ENCODE data around the gene CISH. TPM values are rescaled to one million over a fixed set of nuclear protein-coding genes. Genes with fewer than 3 reads are reported as not detected.
A peak's percentile ranks its signal among the peaks of the same experiment; 100 is the strongest.

The CISH gene
- polyA plus RNA-seq, 3 donors = 12.9 to 36.2 (median 16.2) TPM

DNA sequence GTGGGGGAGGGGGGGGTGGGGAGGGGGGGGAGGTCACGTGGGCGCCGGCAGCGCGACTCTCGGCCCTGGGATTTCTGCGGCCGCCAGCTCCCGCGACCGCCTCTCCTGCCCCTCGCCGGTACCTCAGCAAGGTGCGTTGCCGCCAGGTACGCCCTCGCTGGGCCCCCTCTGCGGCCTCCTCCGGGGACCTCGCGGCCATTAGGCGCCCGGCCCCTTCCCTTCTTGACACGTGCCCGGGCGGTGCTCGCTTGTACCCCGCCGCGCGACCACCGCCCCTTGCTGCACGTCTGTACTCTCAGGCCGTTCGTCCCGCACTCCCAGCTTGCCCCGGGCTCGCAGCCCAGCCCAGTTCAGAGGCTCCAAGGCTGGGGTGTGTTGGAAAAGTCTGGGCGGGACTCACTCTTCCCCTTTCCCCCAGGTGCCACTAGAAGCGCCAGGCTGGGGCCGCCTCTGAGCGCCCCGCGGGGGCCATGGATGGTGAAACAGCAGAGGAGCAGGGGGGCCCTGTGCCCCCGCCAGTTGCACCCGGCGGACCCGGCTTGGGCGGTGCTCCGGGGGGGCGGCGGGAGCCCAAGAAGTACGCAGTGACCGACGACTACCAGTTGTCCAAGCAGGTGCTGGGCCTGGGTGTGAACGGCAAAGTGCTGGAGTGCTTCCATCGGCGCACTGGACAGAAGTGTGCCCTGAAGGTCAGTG is 5.7 kb upstream of the CISH start, which contains the start of gene MAPKAPK3:
MAPKAPK3 (plus strand) TSS at position 56 of the 696 bp plus-strand sequence; CDS start at position 471, 415 bp downstream.
- H3K27ac ChIP-seq (ENCODE audit: low read depth, low read length) = peak within 1 kb of the TSS; percentile 22
- WGBS, 3 donors = 0 to 3% (median 2%) methylated on average over 37 to 57 of the region's 58 CpGs

- WGBS, 3 donors = 0 to 1% (median 0%) methylated on average over 13 to 22 of the region's 22 CpGs
Measured at GRCh38 chr3:50616770-50617095, 5.2 kb upstream of the CISH start.

GRCh38 chr3:50616003-50616769 is 4.6 kb upstream of the CISH start:
- 1% methylated on average over 24 of the region's 24 CpGs for WGBS, 3 donors
- H3K27ac ChIP-seq (ENCODE audit: low read depth, low read length) = no peak overlapping the region

More at GRCh38 chr3:50616770-50617095, 5.2 kb upstream of the CISH start:
- no peak overlapping the region for H3K27ac ChIP-seq (ENCODE audit: low read depth, low read length)

GRCh38 chr3:50615190-50615589 is 3.6 kb upstream of the CISH start:
- WGBS, 3 donors = 70 to 73% (median 71%) methylated on average over 1 of the region's 1 CpG
- H3K27ac ChIP-seq (ENCODE audit: low read depth, low read length) = no peak overlapping the region

- WGBS, 3 donors = 58 to 62% (median 60%) methylated on average over 6 of the region's 6 CpGs
- no peak overlapping the region for H3K27ac ChIP-seq (ENCODE audit: low read depth, low read length)
Measured at GRCh38 chr3:50612970-50613846, 1.6 kb upstream of the CISH start.

DNA sequence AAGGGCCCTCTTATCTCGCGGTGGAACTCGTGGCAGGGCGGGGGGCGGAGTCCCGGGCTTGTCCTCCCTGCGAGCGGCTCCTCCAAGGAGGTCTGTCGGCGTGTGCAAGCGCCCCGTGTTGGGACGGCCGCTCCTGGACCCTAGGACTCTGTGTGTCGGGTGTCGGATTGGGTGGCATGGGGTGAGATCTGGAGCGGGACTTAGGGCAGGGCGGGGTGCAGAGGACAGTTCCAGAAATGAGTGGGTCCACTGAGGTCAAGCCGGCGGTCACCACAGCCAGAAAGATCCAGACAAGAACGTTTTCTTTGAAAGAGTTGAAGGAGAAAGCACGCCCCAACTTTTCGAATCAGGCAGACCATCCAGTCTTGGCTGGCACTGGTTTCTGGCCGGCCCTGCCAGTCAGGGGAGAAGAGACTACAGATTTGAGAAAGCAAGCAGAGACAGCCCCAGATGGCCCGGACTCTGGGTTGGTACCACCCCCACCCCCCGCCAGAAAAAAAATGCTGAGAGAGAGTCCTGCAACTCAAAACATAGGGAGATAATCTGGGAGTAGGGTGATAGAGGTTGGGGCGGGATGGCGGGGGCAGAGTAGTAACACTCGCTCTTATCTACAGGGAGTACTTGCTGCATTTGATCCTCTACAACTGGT is 784 bp upstream of the CISH start:
- 2 to 7% (median 5%) methylated on average over 29 of the region's 29 CpGs for WGBS, 3 donors
- H3K27ac ChIP-seq (ENCODE audit: low read depth, low read length) = no peak overlapping the region

- 5 to 8% (median 6%) methylated on average over 10 of the region's 10 CpGs for WGBS, 3 donors
- no peak overlapping the region for H3K27ac ChIP-seq (ENCODE audit: low read depth, low read length)
Measured at GRCh38 chr3:50610992-50611463, 546 bp downstream of the CISH start.

DNA sequence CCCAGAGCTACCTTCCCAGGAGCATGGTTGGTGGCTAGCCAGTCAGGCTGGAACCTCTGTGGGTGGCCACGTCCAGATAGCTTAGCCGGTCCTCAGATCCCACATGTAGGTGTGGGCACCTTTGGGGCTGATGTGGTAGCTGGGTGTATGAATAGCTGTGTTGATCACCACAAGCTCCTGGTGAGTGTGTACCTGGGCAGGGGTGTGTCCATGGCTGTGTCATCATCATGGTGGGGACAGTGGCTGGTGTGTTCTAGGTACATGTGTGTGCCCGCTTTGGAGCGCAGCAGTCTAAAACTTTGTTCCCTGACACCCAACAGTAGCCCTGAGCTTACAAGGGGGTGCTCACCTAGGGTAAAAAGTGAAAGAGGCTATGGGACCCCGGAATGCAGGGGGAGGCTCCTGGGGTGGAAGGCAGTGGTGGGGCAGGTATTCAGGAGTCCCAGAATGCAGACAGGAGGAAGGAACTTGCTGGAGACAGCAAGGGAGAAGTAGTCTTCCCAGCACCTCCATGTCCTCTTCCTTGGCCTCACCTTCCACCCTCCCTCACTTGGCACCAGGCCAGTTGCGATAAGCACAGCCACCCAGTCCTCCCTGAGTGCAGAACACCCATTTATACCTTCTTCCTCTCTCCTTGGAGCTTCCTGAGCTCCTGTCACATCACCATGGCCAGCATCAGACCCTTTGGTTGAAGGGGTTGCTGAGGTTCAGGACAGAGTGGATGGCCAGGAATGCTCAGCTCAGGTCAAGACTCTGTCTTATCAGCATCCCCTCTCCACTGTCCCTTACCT is 1.2 kb downstream of the CISH start:
- WGBS, 3 donors = 46 to 69% (median 62%) methylated on average over 6 of the region's 6 CpGs
- H3K27ac ChIP-seq (ENCODE audit: low read depth, low read length) = no peak overlapping the region

- WGBS, 3 donors = 76 to 88% (median 83%) methylated on average over 3 of the region's 3 CpGs
- no peak overlapping the region for H3K27ac ChIP-seq (ENCODE audit: low read depth, low read length)
Measured at GRCh38 chr3:50609763-50610085, 1.9 kb downstream of the CISH start.

- WGBS, 3 donors = 65 to 82% (median 70%) methylated on average over 5 of the region's 5 CpGs
- H3K27ac ChIP-seq (ENCODE audit: low read depth, low read length) = no peak overlapping the region
Measured at GRCh38 chr3:50609071-50609762, 2.4 kb downstream of the CISH start.

- H3K27ac ChIP-seq (ENCODE audit: low read depth, low read length) = no peak overlapping the region
- WGBS, 3 donors = 71 to 85% (median 84%) methylated on average over 7 of the region's 7 CpGs
Measured at GRCh38 chr3:50608278-50608677, 3.3 kb downstream of the CISH start.

GRCh38 chr3:50607271-50608091 is 4.1 kb downstream of the CISH start:
- 80 to 86% (median 82%) methylated on average over 29 of the region's 29 CpGs for WGBS, 3 donors
- no peak overlapping the region for H3K27ac ChIP-seq (ENCODE audit: low read depth, low read length)

- WGBS, 3 donors = 51 to 65% (median 57%) methylated on average over 6 of the region's 6 CpGs
Measured at GRCh38 chr3:50606596-50606995, 5.0 kb downstream of the CISH start.

DNA sequence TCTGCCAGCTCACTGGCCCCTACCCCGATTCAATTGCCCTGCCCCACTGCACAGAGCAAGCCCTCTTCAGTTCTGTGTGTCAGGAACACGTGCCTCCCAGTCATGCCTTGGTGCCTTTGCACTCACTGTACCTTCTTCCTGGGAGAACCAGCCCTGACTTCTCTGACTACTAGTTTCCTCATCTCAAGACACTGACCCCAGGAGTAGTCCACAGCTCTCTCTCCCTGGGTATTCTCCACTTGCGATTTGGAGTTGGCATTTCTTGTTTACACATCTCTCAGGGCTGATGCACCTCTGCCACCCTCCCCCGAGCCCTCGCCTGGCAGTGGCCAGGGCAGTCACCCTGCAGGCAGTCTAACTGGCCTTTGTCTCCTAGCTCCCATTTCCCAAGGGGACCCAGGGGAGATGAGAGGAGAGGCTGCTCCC is 5.7 kb downstream of the CISH start:
- WGBS, 3 donors = 38 to 69% (median 68%) methylated on average over 5 of the region's 5 CpGs
- no peak overlapping the region for H3K27ac ChIP-seq (ENCODE audit: low read depth, low read length)

More at GRCh38 chr3:50606596-50606995, 5.0 kb downstream of the CISH start:
- H3K27ac ChIP-seq (ENCODE audit: low read depth, low read length) = no peak overlapping the region

GRCh38 chr3:50604628-50605588 is 6.7 kb downstream of the CISH start:
- H3K27ac ChIP-seq (ENCODE audit: low read depth, low read length) = no peak overlapping the region

More at GRCh38 chr3:50604628-50605588, 6.7 kb downstream of the CISH start:
- WGBS, 3 donors = 47 to 71% (median 62%) methylated on average over 14 of the region's 14 CpGs

All from adipose tissue (tissue), 3 donors.